ENCODE data around the gene RSAD1. TPM values are rescaled to one million over a fixed set of nuclear protein-coding genes. Genes with fewer than 3 reads are reported as not detected.

RSAD1 gene
- total RNA-seq, 4 donors from 2014 or later, result 10.7 to 26.3 (median 21.3) TPM

DNA sequence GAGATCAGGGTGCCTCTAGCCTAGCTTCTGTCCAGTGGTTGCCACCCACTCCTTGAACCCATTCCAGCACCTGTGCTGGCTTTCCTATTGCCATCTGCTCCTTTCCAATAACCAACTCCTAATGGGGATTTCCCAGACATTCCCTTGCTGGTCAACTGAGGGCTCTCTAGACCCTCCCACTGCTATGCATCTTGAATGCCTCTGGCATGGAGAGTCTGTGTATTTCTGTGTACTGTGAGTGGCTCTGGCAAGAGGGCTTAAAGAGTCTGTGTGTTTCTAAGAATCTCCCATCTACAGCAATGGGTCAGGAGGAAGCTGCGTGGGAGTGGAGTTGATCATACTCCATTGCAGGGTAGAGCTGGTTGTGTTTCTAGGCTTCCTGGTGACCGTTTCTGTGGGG lies 42.9 kb downstream of the RSAD1 start:
- Histone ChIP-seq H3K36me3 (no peaks in the 10 kb centered on the region), H3K27me3 (no peaks in the 10 kb centered on the region), H3K4me1 (no peaks in the 10 kb centered on the region), H3K27ac (no peak overlapping the region), H3K4me3 (no peak overlapping the region), H3K9me3 (no peaks in the 10 kb centered on the region)
- ATAC-seq, result no peak
- WGBS, 2 donors (ENCODE audit: low coverage in 1 of 2), result no CpG with 5 or more reads among the region's 2 CpGs
- TF ChIP-seq POLR2AphosphoS5 (IDR thresholded peaks at IDR 0.05) (no peak), EP300 (IDR thresholded peaks at IDR 0.05) (no peak), POLR2A (IDR thresholded peaks at IDR 0.05) (no peak)
- TF ChIP-seq, protein P1, sequence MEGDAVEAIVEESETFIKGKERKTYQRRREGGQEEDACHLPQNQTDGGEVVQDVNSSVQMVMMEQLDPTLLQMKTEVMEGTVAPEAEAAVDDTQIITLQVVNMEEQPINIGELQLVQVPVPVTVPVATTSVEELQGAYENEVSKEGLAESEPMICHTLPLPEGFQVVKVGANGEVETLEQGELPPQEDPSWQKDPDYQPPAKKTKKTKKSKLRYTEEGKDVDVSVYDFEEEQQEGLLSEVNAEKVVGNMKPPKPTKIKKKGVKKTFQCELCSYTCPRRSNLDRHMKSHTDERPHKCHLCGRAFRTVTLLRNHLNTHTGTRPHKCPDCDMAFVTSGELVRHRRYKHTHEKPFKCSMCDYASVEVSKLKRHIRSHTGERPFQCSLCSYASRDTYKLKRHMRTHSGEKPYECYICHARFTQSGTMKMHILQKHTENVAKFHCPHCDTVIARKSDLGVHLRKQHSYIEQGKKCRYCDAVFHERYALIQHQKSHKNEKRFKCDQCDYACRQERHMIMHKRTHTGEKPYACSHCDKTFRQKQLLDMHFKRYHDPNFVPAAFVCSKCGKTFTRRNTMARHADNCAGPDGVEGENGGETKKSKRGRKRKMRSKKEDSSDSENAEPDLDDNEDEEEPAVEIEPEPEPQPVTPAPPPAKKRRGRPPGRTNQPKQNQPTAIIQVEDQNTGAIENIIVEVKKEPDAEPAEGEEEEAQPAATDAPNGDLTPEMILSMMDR (IDR thresholded peaks at IDR 0.05), result no peak

DNA sequence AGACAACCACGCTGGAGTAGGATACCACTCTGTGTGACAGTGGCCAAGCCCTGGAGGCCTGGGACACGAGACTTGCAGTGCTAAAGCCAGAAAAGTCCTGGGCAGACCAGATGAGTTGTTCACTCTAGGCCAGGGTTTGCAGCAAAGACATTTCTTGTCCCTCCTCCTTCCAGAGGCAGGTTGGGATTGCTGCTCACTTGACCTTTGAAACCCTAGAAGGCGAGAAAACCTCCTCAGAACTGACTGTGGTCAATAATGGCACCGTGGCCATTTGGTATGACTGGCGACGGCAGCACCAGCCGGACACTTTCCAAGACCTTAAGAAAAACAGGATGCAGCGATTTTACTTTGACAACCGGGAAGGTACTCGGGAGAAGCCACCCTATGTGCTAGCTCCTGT lies 44.1 kb downstream of the RSAD1 start:
- WGBS, 2 donors (ENCODE audit: low coverage in 1 of 2), result 86 to 98% methylated on average over 5 to 7 of the region's 10 CpGs
- H3K27ac ChIP-seq, result no peak overlapping the region

DNA sequence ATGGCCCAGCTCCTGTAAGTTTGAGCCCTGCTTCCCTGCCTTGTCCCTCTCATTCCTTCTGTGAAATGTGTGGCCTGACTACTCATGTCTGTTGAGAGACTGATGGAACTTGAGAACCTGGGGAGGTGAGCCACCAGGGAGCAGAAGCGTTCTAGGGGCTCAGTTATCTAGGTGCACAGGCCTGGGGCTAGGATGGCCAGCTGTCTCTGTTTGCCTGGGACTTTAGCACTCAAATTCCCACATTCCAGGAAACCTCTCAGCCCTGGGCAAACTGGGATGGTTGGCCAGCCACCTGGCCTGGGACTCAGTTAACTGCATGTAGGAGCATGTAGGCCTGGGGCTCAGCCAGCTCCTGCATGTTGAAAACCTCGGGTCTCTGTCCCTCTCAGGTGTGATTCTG lies 44.5 kb downstream of the RSAD1 start:
- H3K4me3 ChIP-seq, result no peak overlapping the region
- 100% methylated on average over 1 of the region's 2 CpGs; no CpG with 5 or more reads in 1 of the 2 donors for WGBS, 2 donors (ENCODE audit: low coverage in 1 of 2)
- H3K4me1 ChIP-seq, result no peaks in the 10 kb centered on the region

More for the DNA sequence above, 44.1 kb downstream of the RSAD1 start:
- no peaks in the 10 kb centered on the region for H3K27me3 ChIP-seq
- H3K9me3 ChIP-seq, result no peaks in the 10 kb centered on the region
- no peaks in the 10 kb centered on the region for H3K36me3 ChIP-seq
- no peak overlapping the region for H3K4me3 ChIP-seq
- ATAC-seq, result no peak
- TF ChIP-seq, protein P1 (IDR thresholded peaks at IDR 0.05), result no peak
- no peak for TF ChIP-seq POLR2AphosphoS5 (IDR thresholded peaks at IDR 0.05)
- no peak for TF ChIP-seq POLR2A (IDR thresholded peaks at IDR 0.05)
- no peak for TF ChIP-seq EP300 (IDR thresholded peaks at IDR 0.05)
- H3K4me1 ChIP-seq, result no peaks in the 10 kb centered on the region

DNA sequence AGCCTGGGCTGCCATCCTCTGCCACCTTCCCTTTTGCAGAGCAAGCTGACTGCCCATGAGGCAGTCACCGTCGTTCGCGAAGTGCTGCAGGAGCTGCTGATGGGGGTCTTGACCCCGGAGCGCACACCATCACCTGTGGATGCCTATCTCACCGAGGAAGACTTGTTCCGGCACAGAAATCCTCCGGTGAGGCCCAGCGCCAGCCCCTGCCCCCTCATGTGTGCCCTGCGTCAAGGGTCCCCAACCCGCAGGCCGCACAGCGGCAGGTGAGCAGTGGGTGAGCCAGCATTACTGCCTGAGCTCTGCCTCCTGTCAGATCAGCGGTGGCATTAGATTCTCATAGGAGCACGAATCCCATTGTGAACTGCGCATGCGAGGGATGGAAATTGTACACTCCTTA lies 46.2 kb downstream of the RSAD1 start:
- TF ChIP-seq, protein P1 (IDR thresholded peaks at IDR 0.05), result no peak
- no peak for TF ChIP-seq EP300 (IDR thresholded peaks at IDR 0.05)
- TF ChIP-seq POLR2AphosphoS5 (IDR thresholded peaks at IDR 0.05), result no peak
- TF ChIP-seq POLR2A (IDR thresholded peaks at IDR 0.05), result no peak
- H3K9me3 ChIP-seq, result no peaks in the 10 kb centered on the region
- no peaks in the 10 kb centered on the region for H3K36me3 ChIP-seq
- H3K27ac ChIP-seq, result no peak overlapping the region
- 80 to 82% methylated on average over 4 of the region's 18 CpGs for WGBS, 2 donors (ENCODE audit: low coverage in 1 of 2)
- H3K27me3 ChIP-seq, result peaks cover 20% of the 10 kb centered on the region
- H3K4me1 ChIP-seq, result no peaks in the 10 kb centered on the region
- no peak for ATAC-seq
- H3K4me3 ChIP-seq, result no peak overlapping the region

More for the DNA sequence above, 44.5 kb downstream of the RSAD1 start:
- Histone ChIP-seq H3K27me3 (peaks cover 4% of the 10 kb centered on the region), H3K27ac (no peak overlapping the region), H3K36me3 (no peaks in the 10 kb centered on the region), H3K9me3 (no peaks in the 10 kb centered on the region)
- TF ChIP-seq, protein P1 (IDR thresholded peaks at IDR 0.05), result no peak
- no peak for TF ChIP-seq POLR2A (IDR thresholded peaks at IDR 0.05)
- TF ChIP-seq EP300 (IDR thresholded peaks at IDR 0.05), result no peak
- no peak for TF ChIP-seq POLR2AphosphoS5 (IDR thresholded peaks at IDR 0.05)
- ATAC-seq, result no peak

DNA sequence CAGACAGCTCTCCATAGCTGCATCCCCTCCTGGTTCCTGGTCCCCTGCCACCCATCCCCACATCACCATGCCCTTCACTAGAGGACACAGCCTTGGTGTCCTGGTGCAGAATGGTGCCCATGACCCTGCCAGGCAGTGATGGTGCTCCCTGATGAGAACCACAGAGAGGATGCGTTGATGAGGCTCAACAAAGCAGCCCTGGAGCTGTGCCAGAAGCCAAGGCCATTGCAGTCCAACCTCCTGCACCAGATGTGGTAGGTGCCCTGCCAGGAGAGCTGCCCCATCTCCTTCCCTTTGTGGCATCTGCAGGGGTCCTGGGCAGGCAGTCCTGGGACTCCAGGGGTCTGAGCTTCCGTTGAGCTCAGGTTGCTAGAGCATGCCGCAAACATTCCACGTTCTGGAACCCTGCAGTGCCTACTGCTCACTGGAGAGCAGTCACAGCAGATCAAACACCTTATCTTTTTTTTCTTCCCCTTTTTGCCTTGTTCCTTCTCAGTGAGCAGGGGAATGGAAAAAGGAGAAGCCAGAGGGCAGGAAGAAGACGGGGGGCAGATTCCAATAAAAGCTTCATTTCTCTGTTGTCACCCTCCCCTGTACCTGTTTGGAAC lies 48.6 kb downstream of the RSAD1 start:
- Histone ChIP-seq H3K4me1 (peaks cover 0 to 4% (median 0%) of the 10 kb centered on the region in 3 donors), H3K36me3 (no peaks in the 10 kb centered on the region), H3K4me3 (no peak overlapping the region), H3K27me3 (peaks cover 44% of the 10 kb centered on the region), H3K27ac (no peak overlapping the region), H3K9me3 (no peaks in the 10 kb centered on the region)
- ATAC-seq, result no peak
- 40% methylated on average over 2 of the region's 5 CpGs; no CpG with 5 or more reads in 1 of the 2 donors for WGBS, 2 donors (ENCODE audit: low coverage in 1 of 2)
- TF ChIP-seq EP300 (IDR thresholded peaks at IDR 0.05) (no peak), POLR2AphosphoS5 (IDR thresholded peaks at IDR 0.05) (no peak), POLR2A (IDR thresholded peaks at IDR 0.05) (no peak)
- TF ChIP-seq, protein P1 (IDR thresholded peaks at IDR 0.05), result no peak

All from gastroesophageal sphincter (tissue), 4 donors.